MCF 10A (cell line): ENCODE results near the gene NWD2. TPM values are rescaled to one million over a fixed set of nuclear protein-coding genes. Genes with fewer than 3 reads are reported as not detected.

Experiments used
- BruUV-seq: library from RNA; stranded (reverse); fragments of 400-500 nt; replicated peaks from 2 replicates; lab custom pipeline; 2021; lab: Mats Ljungman, UMichigan
- CTCF ChIA-PET: fragments of 300-600 bp; sonication (Branson Sonifier 250); formaldehyde crosslinking; extraction: SDS; loops from one replicate; lab custom pipeline; 2021; ENCODE audit warnings: antibody characterized with exemption, inconsistent platforms; lab: Yijun Ruan, JAX
- POLR2A ChIA-PET: fragments of 300-600, 350-650 bp; sonication (Branson Sonifier 250); formaldehyde crosslinking; extraction: SDS; loops from one replicate; lab custom pipeline; 2020; ENCODE audit warnings: antibody characterized with exemption, inconsistent platforms; lab: Yijun Ruan, JAX
- DNase-seq: peaks from one replicate; pipeline ENCODE4 v3.0.0-alpha.2; 2018; ENCODE audit not compliant: unreplicated experiment
- H3K27ac Mint-ChIP-seq: one replicate; pipeline ENCODE4 v1.8.0; 2022; ENCODE audit warnings: mild to moderate bottlenecking, low read depth, mixed read lengths; ENCODE audit not compliant: unreplicated experiment
- H3K27me3 Mint-ChIP-seq: one replicate; pipeline ENCODE4 v1.8.0; 2022; ENCODE audit warnings: mixed read lengths; ENCODE audit not compliant: insufficient read depth, unreplicated experiment
- H3K36me3 Mint-ChIP-seq: one replicate; pipeline ENCODE4 v1.8.0; 2022; ENCODE audit warnings: mild to moderate bottlenecking, moderate library complexity, mixed read lengths; ENCODE audit not compliant: insufficient read depth, unreplicated experiment
- H3K4me1 Mint-ChIP-seq: one replicate; pipeline ENCODE4 v1.8.0; 2022; ENCODE audit warnings: mixed read lengths; ENCODE audit not compliant: insufficient read depth, unreplicated experiment
- H3K4me3 Mint-ChIP-seq: one replicate; pipeline ENCODE4 v1.8.0; 2022; ENCODE audit warnings: mild to moderate bottlenecking, moderate library complexity, mixed read lengths; ENCODE audit not compliant: unreplicated experiment
- H3K9me3 Mint-ChIP-seq: one replicate; pipeline ENCODE4 v1.8.0; 2022; ENCODE audit warnings: mixed read lengths; ENCODE audit not compliant: unreplicated experiment
- CTCF ChIP-seq: fragments of 200-600 bp; IDR thresholded peaks from one replicate; pipeline ENCODE4 v1.8.0; 2022; ENCODE audit warnings: antibody characterized with exemption, mild to moderate bottlenecking; ENCODE audit not compliant: unreplicated experiment
- intact Hi-C: fragments of 100-400 bp; cut with micrococcal nuclease; formaldehyde crosslinking; loops from 2 replicates; pipeline ENCODE4 v1.14.1; 2022
- total RNA-seq: library from RNA; stranded (reverse); gene quantifications from 2 replicates; pipeline ENCODE4 v1.2.3, GENCODE V29; 2022

The NWD2 gene
- total RNA-seq, 1 experiment from 2014 or later, result not detected

GRCh38 chr4:37279121-37279520, 34.6 kb downstream of the NWD2 start:
- Mint-ChIP-seq H3K4me1 (peaks cover 8% of the 10 kb centered on the region), H3K36me3 (no peaks in the 10 kb centered on the region), H3K9me3 (no peaks in the 10 kb centered on the region), H3K27me3 (no peaks in the 10 kb centered on the region), H3K4me3 (no peak overlapping the region), H3K27ac (no peak overlapping the region)
- BruUV-seq, result no TSS peak
- DNase-seq, result no peak
- intact Hi-C loops, result no loop called here
- POLR2A ChIA-PET, result no interaction called here
- CTCF ChIA-PET, result no interaction called here
- no peak for TF ChIP-seq CTCF

GRCh38 chr4:37279894-37280592, 35.5 kb downstream of the NWD2 start:
- intact Hi-C loops, result no loop called here
- Mint-ChIP-seq H3K9me3 (no peaks in the 10 kb centered on the region), H3K36me3 (no peaks in the 10 kb centered on the region), H3K4me1 (peaks cover 8% of the 10 kb centered on the region), H3K27me3 (no peaks in the 10 kb centered on the region), H3K27ac (no peak overlapping the region), H3K4me3 (no peak overlapping the region)
- POLR2A ChIA-PET, result no interaction called here
- TF ChIP-seq CTCF, result no peak
- peak; percentile 64 for DNase-seq
- CTCF ChIA-PET, result no interaction called here
- no TSS peak for BruUV-seq

GRCh38 chr4:37299468-37299867, 54.9 kb downstream of the NWD2 start:
- TF ChIP-seq CTCF, result no peak
- peaks cover 7% of the 10 kb centered on the region for H3K9me3 Mint-ChIP-seq
- no peaks in the 10 kb centered on the region for H3K36me3 Mint-ChIP-seq
- no peaks in the 10 kb centered on the region for H3K4me1 Mint-ChIP-seq
- intact Hi-C loops, result no loop called here
- H3K4me3 Mint-ChIP-seq, result no peak overlapping the region
- CTCF ChIA-PET, result interaction anchor here (0.6 kb wide), 1 partner anchor 10 kb away, joined by 3 read pairs; no protein-coding TSS in a partner anchor
- no peak for DNase-seq
- no peak overlapping the region for H3K27ac Mint-ChIP-seq
- POLR2A ChIA-PET, result no interaction called here
- BruUV-seq, result no TSS peak
- no peaks in the 10 kb centered on the region for H3K27me3 Mint-ChIP-seq

- CTCF ChIA-PET, result no interaction called here
- H3K4me1 Mint-ChIP-seq, result no peaks in the 10 kb centered on the region
- H3K4me3 Mint-ChIP-seq, result no peak overlapping the region
- no peak overlapping the region for H3K27ac Mint-ChIP-seq
- H3K9me3 Mint-ChIP-seq, result peaks cover 7% of the 10 kb centered on the region
- POLR2A ChIA-PET, result no interaction called here
- no peaks in the 10 kb centered on the region for H3K27me3 Mint-ChIP-seq
- no peaks in the 10 kb centered on the region for H3K36me3 Mint-ChIP-seq
- no peak for DNase-seq
- intact Hi-C loops, result no loop called here
- BruUV-seq, result no TSS peak
- TF ChIP-seq CTCF, result no peak
Measured at GRCh38 chr4:37304612-37305011, 60.1 kb downstream of the NWD2 start.
